Hepatocyte (in vitro differentiated cells): ENCODE results near the gene CEACAM16. TPM values are rescaled to one million over a fixed set of nuclear protein-coding genes. Genes with fewer than 3 reads are reported as not detected.

Experiments used
- DNase-seq: peaks from one replicate; pipeline ENCODE4 v3.0.0-alpha.2; 2016; ENCODE audit warnings: low spot score
- H2AFZ ChIP-seq: fragments of 200-600 bp; sonication (generic); 2 replicates; pipeline ENCODE4 v1.6.0; 2016; ENCODE audit warnings: antibody characterized with exemption, mild to moderate bottlenecking
- H3K27ac ChIP-seq: fragments of 200-600 bp; sonication (generic); 2 replicates; pipeline ENCODE4 v1.5.1; 2016; ENCODE audit warnings: mild to moderate bottlenecking
- H3K27me3 ChIP-seq: fragments of 200-600 bp; sonication (generic); 2 replicates; pipeline ENCODE4 v1.6.1; 2016
- H3K36me3 ChIP-seq: fragments of 200-600 bp; sonication (generic); replicated peaks from 2 replicates; pipeline ENCODE4 v1.5.1; 2016; ENCODE audit warnings: low read depth; ENCODE audit not compliant: insufficient read depth
- H3K4me1 ChIP-seq: fragments of 200-600 bp; sonication (generic); 2 replicates; pipeline ENCODE4 v1.5.1; 2016; ENCODE audit warnings: mild to moderate bottlenecking, moderate library complexity; ENCODE audit not compliant: insufficient read depth
- H3K4me2 ChIP-seq: fragments of 200-600 bp; sonication (generic); 2 replicates; pipeline ENCODE4 v1.6.0; 2016
- H3K4me3 ChIP-seq: fragments of 200-600 bp; sonication (generic); 2 replicates; pipeline ENCODE4 v1.5.1; 2016; ENCODE audit warnings: mild to moderate bottlenecking
- H3K79me2 ChIP-seq: fragments of 200-600 bp; sonication (generic); 2 replicates; pipeline ENCODE4 v1.6.0; 2017; ENCODE audit warnings: mild to moderate bottlenecking
- H3K9me2 ChIP-seq: fragments of 200-600 bp; sonication (generic); replicated peaks from 2 replicates; pipeline ENCODE4 v1.6.0; 2017; ENCODE audit warnings: mild to moderate bottlenecking; ENCODE audit not compliant: insufficient read depth
- H3K9me3 ChIP-seq: fragments of 200-600 bp; sonication (generic); 2 replicates; pipeline ENCODE4 v1.5.1; 2016; ENCODE audit warnings: low read depth, mild to moderate bottlenecking
- H4K20me1 ChIP-seq: fragments of 200-600 bp; sonication (generic); 2 replicates; pipeline ENCODE4 v1.6.0; 2016; ENCODE audit warnings: mild to moderate bottlenecking; ENCODE audit not compliant: insufficient read depth, poor library complexity, severe bottlenecking
- EZH2 ChIP-seq: fragments of 200-600 bp; sonication (generic); IDR thresholded peaks from 2 replicates; pipeline ENCODE4 v1.6.1; 2016; ENCODE audit warnings: antibody characterized with exemption, mild to moderate bottlenecking, borderline replicate concordance
- EZH2phosphoT487 ChIP-seq: fragments of 200-600 bp; sonication (generic); IDR thresholded peaks from one replicate; pipeline ENCODE4 v1.6.1; 2018; ENCODE audit warnings: antibody characterized with exemption, mild to moderate bottlenecking, low read depth, moderate library complexity; ENCODE audit not compliant: unreplicated experiment, severe bottlenecking
- WGBS: methylation state at CpG from one replicate; pipeline ENCODE4 v1.1.6; 2016; ENCODE audit warnings: low lambda C conversion rate; ENCODE audit errors: missing lambda C conversion rate; 5-methylcytosine and 5-hydroxymethylcytosine counted together
- polyA plus RNA-seq: library from polyadenylated mRNA; unstranded; fragments of >200 nt; fragmentation: Nextera tagmentation; extraction: Ambion mirVana; gene quantifications from 2 replicates; pipeline ENCODE4 v1.2.1, GENCODE V29; 2016
- total RNA-seq: library from RNA; depleted of rRNA; stranded (reverse); fragments of >200 nt; gene quantifications from 2 replicates; pipeline ENCODE4 v1.2.3, GENCODE V29; 2014
- TF ChIP-seq, protein P1 (sequence below): fragments of 200-600 bp; sonication (generic); IDR thresholded peaks from 2 replicates; pipeline ENCODE4 v1.5.1; 2016; ENCODE audit warnings: antibody characterized with exemption, mild to moderate bottlenecking; ENCODE audit not compliant: poor library complexity

The CEACAM16 gene
- total and polyA plus RNA-seq, 2 experiments from 2014 or later = 0.73 TPM; not detected in 1

DNA sequence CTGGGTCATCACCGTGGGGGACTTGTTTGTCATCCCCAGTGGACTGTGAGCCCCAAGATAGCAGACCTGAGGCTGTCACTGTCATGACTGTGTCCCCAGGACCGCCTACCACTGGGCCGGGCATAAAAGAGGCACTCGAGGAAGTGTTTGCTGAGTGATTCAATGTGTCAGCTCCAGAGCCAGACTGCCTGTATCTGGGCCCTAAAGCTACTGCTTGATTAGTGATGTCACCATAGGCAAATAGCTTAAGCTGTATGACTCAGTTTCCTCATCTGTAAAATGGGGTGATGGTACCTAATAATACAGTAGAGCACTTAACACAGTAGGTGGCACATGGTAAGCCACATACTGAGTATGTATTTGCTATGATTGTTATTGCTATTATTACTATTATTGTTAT is 38.9 kb upstream of the CEACAM16 start:
- no peaks in the 10 kb centered on the region for H3K27me3 ChIP-seq
- TF ChIP-seq, protein P1, sequence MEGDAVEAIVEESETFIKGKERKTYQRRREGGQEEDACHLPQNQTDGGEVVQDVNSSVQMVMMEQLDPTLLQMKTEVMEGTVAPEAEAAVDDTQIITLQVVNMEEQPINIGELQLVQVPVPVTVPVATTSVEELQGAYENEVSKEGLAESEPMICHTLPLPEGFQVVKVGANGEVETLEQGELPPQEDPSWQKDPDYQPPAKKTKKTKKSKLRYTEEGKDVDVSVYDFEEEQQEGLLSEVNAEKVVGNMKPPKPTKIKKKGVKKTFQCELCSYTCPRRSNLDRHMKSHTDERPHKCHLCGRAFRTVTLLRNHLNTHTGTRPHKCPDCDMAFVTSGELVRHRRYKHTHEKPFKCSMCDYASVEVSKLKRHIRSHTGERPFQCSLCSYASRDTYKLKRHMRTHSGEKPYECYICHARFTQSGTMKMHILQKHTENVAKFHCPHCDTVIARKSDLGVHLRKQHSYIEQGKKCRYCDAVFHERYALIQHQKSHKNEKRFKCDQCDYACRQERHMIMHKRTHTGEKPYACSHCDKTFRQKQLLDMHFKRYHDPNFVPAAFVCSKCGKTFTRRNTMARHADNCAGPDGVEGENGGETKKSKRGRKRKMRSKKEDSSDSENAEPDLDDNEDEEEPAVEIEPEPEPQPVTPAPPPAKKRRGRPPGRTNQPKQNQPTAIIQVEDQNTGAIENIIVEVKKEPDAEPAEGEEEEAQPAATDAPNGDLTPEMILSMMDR = no peak
- TF ChIP-seq EZH2phosphoT487 (no peak), EZH2 (no peak)
- peak overlapping the region; percentile 4 for H3K27ac ChIP-seq
- H3K79me2 ChIP-seq = no peaks in the 10 kb centered on the region
- no peaks in the 10 kb centered on the region for H3K9me3 ChIP-seq
- H3K4me3 ChIP-seq = no peak overlapping the region
- H2AFZ ChIP-seq = no peak overlapping the region
- no peak overlapping the region for H3K4me2 ChIP-seq
- no peaks in the 10 kb centered on the region for H3K36me3 ChIP-seq
- no peaks in the 10 kb centered on the region for H3K9me2 ChIP-seq
- H3K4me1 ChIP-seq = no peaks in the 10 kb centered on the region
- no peak for DNase-seq
- 87% methylated on average over 4 of the region's 4 CpGs for WGBS
- no peaks in the 10 kb centered on the region for H4K20me1 ChIP-seq

DNA sequence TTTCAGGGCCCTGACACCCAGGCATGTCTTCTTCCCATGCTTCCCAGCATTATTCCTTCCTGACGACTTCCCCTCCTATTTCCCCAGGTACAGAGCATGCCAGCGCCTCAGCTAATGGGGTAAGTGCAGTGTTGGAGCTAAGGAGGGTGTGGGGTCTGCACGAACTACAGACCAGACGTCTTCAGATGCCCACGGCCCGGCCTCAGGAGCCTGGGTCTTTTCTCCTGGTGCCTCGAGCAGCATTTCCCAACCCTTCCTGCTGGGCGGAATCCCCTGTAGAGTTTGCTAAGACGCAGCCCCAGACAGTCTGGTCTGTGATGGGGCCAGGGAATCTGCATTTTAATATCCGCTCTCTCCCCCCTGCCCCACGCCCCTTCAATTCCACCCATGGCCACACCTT is 37.7 kb upstream of the CEACAM16 start:
- WGBS = 95% methylated on average over 11 of the region's 11 CpGs
- no peaks in the 10 kb centered on the region for H3K36me3 ChIP-seq
- H3K9me3 ChIP-seq = no peaks in the 10 kb centered on the region
- no peak for DNase-seq
- H4K20me1 ChIP-seq = no peaks in the 10 kb centered on the region
- no peak overlapping the region for H2AFZ ChIP-seq
- no peaks in the 10 kb centered on the region for H3K4me1 ChIP-seq
- H3K79me2 ChIP-seq = no peaks in the 10 kb centered on the region
- H3K27ac ChIP-seq = no peak overlapping the region
- no peak overlapping the region for H3K4me2 ChIP-seq
- no peaks in the 10 kb centered on the region for H3K9me2 ChIP-seq
- no peak overlapping the region for H3K4me3 ChIP-seq
- no peak for TF ChIP-seq EZH2phosphoT487
- TF ChIP-seq, protein P1 = no peak
- no peak for TF ChIP-seq EZH2
- no peaks in the 10 kb centered on the region for H3K27me3 ChIP-seq

DNA sequence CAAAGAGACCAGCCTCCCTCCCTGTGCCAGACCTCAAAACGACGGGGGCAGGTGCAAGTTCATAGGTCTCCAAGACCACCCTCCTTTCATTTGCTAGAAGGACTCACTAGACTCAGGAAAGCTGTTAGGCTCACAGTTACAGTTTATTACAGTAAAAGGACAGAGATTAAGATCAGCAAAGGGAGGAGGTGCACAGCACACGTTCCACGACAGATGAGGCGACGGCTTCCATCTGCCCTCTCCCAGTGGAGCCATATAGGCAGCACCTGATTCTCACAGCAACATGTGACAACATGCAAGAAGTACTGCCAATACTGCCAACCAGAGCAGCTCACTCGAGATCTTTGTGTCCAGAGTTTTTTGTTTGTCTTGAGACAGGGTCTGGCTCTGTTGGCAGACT is 37.0 kb upstream of the CEACAM16 start:
- 81% methylated on average over 7 of the region's 7 CpGs for WGBS
- no peak overlapping the region for H3K27ac ChIP-seq
- no peak for DNase-seq

More for the DNA sequence above, 37.0 kb upstream of the CEACAM16 start:
- Histone ChIP-seq H3K36me3 (no peaks in the 10 kb centered on the region), H3K4me1 (no peaks in the 10 kb centered on the region), H3K4me2 (no peak overlapping the region), H3K9me3 (no peaks in the 10 kb centered on the region), H3K4me3 (no peak overlapping the region), H3K79me2 (no peaks in the 10 kb centered on the region), H2AFZ (no peak overlapping the region), H3K9me2 (no peaks in the 10 kb centered on the region), H4K20me1 (no peaks in the 10 kb centered on the region), H3K27me3 (no peaks in the 10 kb centered on the region)
- TF ChIP-seq EZH2 (no peak), EZH2phosphoT487 (no peak)
- TF ChIP-seq, protein P1 = no peak
